Measurements from ENCODE around the gene BLVRB.

The BLVRB gene

DNA sequence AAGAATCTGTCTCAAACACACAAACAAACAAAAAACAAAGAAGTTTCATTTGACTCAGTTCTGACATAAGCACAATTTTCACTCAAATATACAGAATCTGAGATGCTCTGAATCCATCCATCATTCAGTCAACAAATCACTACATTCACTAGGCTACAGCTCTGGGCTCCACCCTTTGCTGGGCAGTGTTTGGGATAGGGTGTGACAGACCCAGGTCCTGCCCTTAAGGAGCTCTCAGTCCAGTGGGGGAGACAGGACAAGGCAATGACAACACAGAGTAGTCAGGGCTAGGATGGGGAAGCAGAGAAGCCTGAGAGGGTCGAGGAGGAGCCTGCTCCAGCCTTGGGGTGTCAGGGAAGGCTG, 46.5 kb upstream of the BLVRB start:
- Histone ChIP-seq H3K27ac (ENCODE audit: poor library complexity, severe bottlenecking) (no peak overlapping the region), H3K36me3 (ENCODE audit: low read depth) (no peaks in the 10 kb centered on the region), H3K9me3 (ENCODE audit: severe bottlenecking) (no peaks in the 10 kb centered on the region), H3K4me1 (ENCODE audit: insufficient read depth, poor library complexity, severe bottlenecking) (no peaks in the 10 kb centered on the region), H3K4me3 (ENCODE audit: severe bottlenecking) (no peak overlapping the region), H3K27me3 (ENCODE audit: insufficient read depth, poor library complexity, severe bottlenecking) (peaks cover 31% of the 10 kb centered on the region)
- DNase-seq (ENCODE audit: low spot score) (no peak), ATAC-seq (ENCODE audit: low read depth) (no peak)
- TF ChIP-seq, protein P1, sequence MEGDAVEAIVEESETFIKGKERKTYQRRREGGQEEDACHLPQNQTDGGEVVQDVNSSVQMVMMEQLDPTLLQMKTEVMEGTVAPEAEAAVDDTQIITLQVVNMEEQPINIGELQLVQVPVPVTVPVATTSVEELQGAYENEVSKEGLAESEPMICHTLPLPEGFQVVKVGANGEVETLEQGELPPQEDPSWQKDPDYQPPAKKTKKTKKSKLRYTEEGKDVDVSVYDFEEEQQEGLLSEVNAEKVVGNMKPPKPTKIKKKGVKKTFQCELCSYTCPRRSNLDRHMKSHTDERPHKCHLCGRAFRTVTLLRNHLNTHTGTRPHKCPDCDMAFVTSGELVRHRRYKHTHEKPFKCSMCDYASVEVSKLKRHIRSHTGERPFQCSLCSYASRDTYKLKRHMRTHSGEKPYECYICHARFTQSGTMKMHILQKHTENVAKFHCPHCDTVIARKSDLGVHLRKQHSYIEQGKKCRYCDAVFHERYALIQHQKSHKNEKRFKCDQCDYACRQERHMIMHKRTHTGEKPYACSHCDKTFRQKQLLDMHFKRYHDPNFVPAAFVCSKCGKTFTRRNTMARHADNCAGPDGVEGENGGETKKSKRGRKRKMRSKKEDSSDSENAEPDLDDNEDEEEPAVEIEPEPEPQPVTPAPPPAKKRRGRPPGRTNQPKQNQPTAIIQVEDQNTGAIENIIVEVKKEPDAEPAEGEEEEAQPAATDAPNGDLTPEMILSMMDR (IDR thresholded peaks at IDR 0.05; ENCODE audit: poor library complexity, severe bottlenecking) = no peak

DNA sequence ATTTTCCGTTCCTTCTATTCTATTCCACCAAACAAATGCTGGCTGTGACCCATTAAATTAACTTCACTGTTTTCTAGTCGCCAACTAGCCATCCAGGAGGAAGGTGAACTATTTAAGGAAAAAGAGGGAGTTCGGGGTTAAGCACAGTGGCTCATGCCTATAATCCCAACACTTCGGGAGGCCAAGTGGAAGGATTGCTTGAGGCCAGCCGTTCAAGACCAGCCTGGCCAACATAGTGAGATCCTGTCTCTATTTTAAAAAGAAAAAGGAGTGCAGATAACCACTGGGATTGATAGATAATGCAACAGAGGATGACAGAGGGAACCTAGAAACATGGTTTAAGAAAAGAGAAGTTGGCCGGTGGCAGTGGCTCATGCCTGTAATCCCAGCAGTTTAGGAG, 45.9 kb upstream of the BLVRB start:
- Histone ChIP-seq H3K27me3 (ENCODE audit: insufficient read depth, poor library complexity, severe bottlenecking) (peaks cover 31% of the 10 kb centered on the region), H3K4me1 (ENCODE audit: insufficient read depth, poor library complexity, severe bottlenecking) (no peaks in the 10 kb centered on the region), H3K36me3 (ENCODE audit: low read depth) (no peaks in the 10 kb centered on the region), H3K4me3 (ENCODE audit: severe bottlenecking) (no peak overlapping the region), H3K27ac (ENCODE audit: poor library complexity, severe bottlenecking) (no peak overlapping the region), H3K9me3 (ENCODE audit: severe bottlenecking) (no peaks in the 10 kb centered on the region)
- no peak for ATAC-seq (ENCODE audit: low read depth)
- no peak for DNase-seq (ENCODE audit: low spot score)
- TF ChIP-seq, protein P1 (IDR thresholded peaks at IDR 0.05; ENCODE audit: poor library complexity, severe bottlenecking) = no peak

DNA sequence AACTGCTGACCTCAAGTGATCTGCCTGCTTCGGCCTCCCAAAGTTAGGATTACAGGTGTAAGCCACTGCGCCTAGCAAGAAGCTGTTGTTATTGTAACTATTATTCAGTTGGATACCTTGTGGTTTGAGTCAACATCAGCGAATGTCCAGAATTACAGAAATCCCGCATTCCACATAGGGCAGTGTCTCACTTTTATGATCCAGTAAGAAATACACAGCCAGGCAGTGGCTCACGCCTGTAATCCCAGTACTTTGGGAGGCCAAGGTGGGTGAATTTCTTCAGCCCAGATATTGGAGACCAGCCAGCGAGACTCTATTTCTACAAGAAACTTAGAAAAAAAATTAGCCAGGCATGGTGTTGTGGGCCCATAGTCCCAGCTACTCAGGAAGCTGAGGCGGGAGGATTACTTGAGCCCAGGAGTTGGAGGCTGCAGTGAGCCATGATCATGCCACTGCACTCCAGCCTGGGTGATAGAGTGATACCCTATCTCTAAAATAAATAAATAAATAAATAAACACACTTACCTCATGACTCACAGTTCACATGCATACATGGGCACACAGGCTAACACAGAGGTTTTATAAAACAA, 45.1 kb upstream of the BLVRB start:
- Histone ChIP-seq H3K4me3 (ENCODE audit: severe bottlenecking) (no peak overlapping the region), H3K27ac (ENCODE audit: poor library complexity, severe bottlenecking) (no peak overlapping the region), H3K27me3 (ENCODE audit: insufficient read depth, poor library complexity, severe bottlenecking) (peaks cover 31% of the 10 kb centered on the region), H3K9me3 (ENCODE audit: severe bottlenecking) (no peaks in the 10 kb centered on the region), H3K4me1 (ENCODE audit: insufficient read depth, poor library complexity, severe bottlenecking) (no peaks in the 10 kb centered on the region), H3K36me3 (ENCODE audit: low read depth) (no peaks in the 10 kb centered on the region)
- ATAC-seq (ENCODE audit: low read depth) = no peak
- DNase-seq (ENCODE audit: low spot score) = no peak
- TF ChIP-seq, protein P1 (IDR thresholded peaks at IDR 0.05; ENCODE audit: poor library complexity, severe bottlenecking) = no peak

DNA sequence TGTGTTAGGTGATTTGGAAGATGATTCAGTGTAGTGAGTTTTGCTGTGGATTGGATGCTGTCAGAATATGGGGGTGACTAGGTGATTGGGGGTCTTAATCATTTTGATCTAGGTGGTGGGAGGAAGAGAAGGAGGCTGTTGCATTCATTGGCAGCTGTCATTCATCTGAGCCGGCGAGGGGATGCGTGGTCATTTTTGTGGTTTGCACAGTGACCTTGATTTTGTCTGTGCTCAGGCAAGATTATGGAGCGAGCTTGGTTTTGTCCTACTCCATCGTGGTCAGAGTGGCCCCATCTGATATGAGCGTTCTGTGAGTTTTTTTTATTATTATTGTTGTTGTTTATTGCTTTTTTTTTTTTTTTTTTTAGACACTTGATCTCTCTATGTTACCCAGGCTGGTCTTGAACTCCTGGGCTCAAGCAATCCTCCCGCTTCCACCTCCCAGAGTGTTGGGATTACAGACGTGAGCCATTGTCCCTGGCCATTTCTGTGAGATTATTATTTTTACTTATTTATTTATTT, 43.3 kb upstream of the BLVRB start:
- no peak overlapping the region for H3K27ac ChIP-seq (ENCODE audit: poor library complexity, severe bottlenecking)
- no peaks in the 10 kb centered on the region for H3K9me3 ChIP-seq (ENCODE audit: severe bottlenecking)
- H3K36me3 ChIP-seq (ENCODE audit: low read depth) = no peaks in the 10 kb centered on the region
- ATAC-seq (ENCODE audit: low read depth) (no peak), DNase-seq (ENCODE audit: low spot score) (no peak)
- TF ChIP-seq, protein P1 (IDR thresholded peaks at IDR 0.05; ENCODE audit: poor library complexity, severe bottlenecking) = no peak
- H3K4me3 ChIP-seq (ENCODE audit: severe bottlenecking) = no peak overlapping the region
- peaks cover 24% of the 10 kb centered on the region for H3K27me3 ChIP-seq (ENCODE audit: insufficient read depth, poor library complexity, severe bottlenecking)
- no peaks in the 10 kb centered on the region for H3K4me1 ChIP-seq (ENCODE audit: insufficient read depth, poor library complexity, severe bottlenecking)

DNA sequence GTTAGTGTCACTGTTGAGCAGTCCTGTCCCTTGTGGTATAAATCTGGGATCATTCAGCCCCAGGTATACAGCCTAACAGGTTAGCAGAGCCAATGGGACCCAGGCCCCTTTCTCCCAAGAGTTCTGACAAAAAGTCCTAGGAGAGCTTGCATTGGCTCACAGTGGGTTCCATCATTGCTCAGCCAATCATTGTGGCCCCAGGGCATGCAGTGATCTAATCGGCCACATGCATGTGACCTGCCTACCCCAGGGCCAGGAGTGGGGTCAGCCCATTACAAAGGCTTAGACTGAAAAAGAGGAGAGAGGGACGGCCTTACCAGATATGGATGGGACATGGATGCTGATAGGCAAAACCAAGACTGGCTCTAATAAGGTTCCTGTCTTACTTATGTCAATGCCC, 42.3 kb upstream of the BLVRB start:
- ATAC-seq (ENCODE audit: low read depth) (no peak), DNase-seq (ENCODE audit: low spot score) (no peak)
- Histone ChIP-seq H3K9me3 (ENCODE audit: severe bottlenecking) (no peaks in the 10 kb centered on the region), H3K4me1 (ENCODE audit: insufficient read depth, poor library complexity, severe bottlenecking) (no peaks in the 10 kb centered on the region), H3K36me3 (ENCODE audit: low read depth) (no peaks in the 10 kb centered on the region), H3K27ac (ENCODE audit: poor library complexity, severe bottlenecking) (no peak overlapping the region), H3K27me3 (ENCODE audit: insufficient read depth, poor library complexity, severe bottlenecking) (peaks cover 16% of the 10 kb centered on the region), H3K4me3 (ENCODE audit: severe bottlenecking) (no peak overlapping the region)
- TF ChIP-seq, protein P1 (IDR thresholded peaks at IDR 0.05; ENCODE audit: poor library complexity, severe bottlenecking) = no peak

Data from RWPE2 (cell line).